Cardiac fibroblast (primary cell): ENCODE results near the gene PKP4.
A peak's percentile ranks its signal among the peaks of the same experiment; 100 is the strongest.

ENCODE experiments used
- DNase-seq, 2 donors: peaks; one replicate each; pipeline versions ENCODE4 v3.0.0 to v3.0.0-alpha.2; 2010; ENCODE audit warnings: low read depth in 2 of 2
- H3K4me3 ChIP-seq, 2 donors: replicated peaks in 1 of 2; 1 replicate in 1 of 2; 2 replicates in 1 of 2; pipeline ENCODE4 v1.5.1; 2011; ENCODE audit warnings: low read depth in 2 of 2, low read length in 2 of 2, mild to moderate bottlenecking in 2 of 2, moderate library complexity in 1 of 2
- CTCF ChIP-seq: IDR thresholded peaks from one replicate; pipeline ENCODE4 v1.5.1; 2011; ENCODE audit warnings: low read depth, mild to moderate bottlenecking, low read length, inconsistent platforms

Gene PKP4

GRCh38 chr2:158719403-158719802 is 262.7 kb downstream of the PKP4 start:
- TF ChIP-seq CTCF: no peak
- DNase-seq: no peak
- H3K4me3 ChIP-seq: no peak overlapping the region

GRCh38 chr2:158722266-158723105 is 265.7 kb downstream of the PKP4 start:
- DNase-seq: no peak
- no peak for TF ChIP-seq CTCF
- no peak overlapping the region for H3K4me3 ChIP-seq

DNA sequence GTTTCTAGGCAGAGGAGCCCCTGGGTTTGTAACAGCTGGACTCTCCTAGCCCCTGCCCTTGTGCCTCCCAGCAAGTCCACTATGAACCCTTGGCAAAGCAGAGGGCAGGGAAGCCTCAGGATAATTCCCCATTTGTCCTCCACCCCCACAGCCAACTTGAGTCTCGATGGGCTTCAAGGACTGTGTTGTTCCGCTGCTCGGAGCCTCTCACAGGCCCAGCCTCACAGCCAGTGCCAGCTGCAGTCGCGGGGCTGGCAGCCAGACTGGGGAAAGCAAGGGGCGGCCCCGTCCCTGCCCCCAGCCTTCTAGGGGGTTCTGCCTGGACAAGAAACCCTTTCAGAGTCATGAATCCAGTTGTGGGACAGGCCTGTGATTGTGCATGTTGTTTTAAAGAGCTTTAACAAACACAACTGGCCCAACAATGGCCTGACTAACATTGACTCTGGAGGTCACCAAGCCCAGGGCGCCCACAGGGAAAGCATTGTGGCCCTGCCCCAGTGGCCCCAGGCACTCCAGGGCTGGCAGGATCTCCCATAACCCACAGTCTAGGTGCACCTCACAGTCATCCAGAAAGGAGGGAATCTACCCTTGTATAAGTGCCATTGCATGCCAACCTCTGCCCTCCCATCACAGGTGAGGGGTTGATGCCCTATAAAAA is 266.6 kb downstream of the PKP4 start:
- no peak for DNase-seq
- no peak for TF ChIP-seq CTCF
- H3K4me3 ChIP-seq: no peak overlapping the region

DNA sequence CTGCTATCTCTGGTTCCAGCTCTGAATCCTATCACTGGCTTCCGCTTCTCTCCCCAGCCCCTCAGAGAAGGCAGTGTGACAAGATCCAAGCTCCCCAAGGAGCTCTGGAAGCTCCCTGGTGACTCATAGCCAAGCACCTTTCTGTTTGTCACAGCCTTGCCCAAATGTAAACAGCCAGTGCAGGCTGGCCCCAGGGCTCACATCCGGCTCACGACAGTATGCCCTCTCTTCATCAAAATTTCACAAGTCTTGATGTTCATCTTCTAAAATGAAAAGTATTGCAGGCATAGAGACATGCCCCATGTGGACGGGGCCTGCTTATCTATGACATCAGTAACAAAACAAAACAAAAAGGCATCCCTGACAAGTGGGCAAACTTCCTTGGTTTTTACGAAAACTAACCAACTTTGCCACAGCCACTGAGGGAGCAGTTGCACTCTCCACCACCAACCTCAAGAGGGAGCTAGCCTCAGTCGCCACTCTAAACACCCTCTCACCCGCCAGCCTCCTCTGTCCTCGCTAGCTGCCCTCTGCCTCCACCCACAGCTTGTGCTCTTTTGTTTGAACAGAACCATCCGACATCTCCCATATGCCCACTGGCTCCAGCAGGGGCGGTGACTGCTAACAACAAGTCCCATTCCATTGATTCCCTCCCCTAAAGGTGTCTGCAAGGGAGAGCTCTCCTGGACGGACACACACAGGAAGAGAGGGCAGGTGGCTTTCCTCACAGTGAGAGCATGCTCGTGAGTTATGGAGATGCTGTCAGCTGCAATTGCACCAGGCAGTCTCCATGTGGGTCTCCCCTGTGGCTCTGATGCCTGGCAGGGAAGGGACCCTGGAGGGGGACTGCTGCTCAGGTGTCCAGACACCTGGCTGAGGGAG is 267.4 kb downstream of the PKP4 start:
- DNase-seq: no peak
- H3K4me3 ChIP-seq: no peak overlapping the region
- peak; percentile 26 for TF ChIP-seq CTCF

- H3K4me3 ChIP-seq: no peak overlapping the region
- TF ChIP-seq CTCF: no peak
- peak in 1 of 2 donors; percentile 19 for DNase-seq
Observed at GRCh38 chr2:158724803-158725381, 268.1 kb downstream of the PKP4 start.

DNA sequence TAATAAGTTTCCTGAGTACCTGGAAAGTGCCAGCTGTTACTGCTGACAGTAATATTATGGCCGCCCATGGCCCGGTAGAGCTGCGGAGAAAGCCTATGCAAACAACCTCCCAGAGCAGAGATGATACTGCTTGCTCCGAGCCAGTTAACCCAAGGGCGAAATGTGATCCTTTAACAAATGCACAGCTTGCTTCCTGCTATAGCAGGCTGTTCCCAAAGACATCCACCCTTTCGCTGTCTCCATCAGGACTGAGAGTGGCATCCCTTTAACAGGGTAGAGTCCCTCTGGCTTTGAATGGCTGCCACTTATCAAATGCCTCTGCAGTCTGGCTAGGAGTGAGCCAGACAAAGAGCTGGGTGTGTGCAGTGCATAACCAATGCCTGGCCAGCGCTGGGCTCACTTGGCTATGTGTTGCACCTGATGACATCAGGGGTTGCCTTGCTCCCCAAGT is 268.7 kb downstream of the PKP4 start:
- TF ChIP-seq CTCF: no peak
- H3K4me3 ChIP-seq: no peak overlapping the region
- no peak for DNase-seq
